H54 (cell line): ENCODE results near the gene CUTA.
"Not testable (repeated sequence)": the region's sequence is repeated elsewhere in the genome, so short reads cannot be mapped to it uniquely, and the experiment has no call there.

Source experiments
- DNase-seq: peaks from one replicate; pipeline ENCODE4 v3.0.0; 2011; ENCODE audit warnings: low spot score, mixed read lengths; ENCODE audit not compliant: insufficient read length
- FAIRE-seq: peaks from 3 replicates; lab custom pipeline; 2011; peaks lifted over from hg19 to GRCh38; lab: Jason Lieb, UNC
- POLR2A ChIP-seq: IDR thresholded peaks from 2 replicates; pipeline ENCODE4 v1.6.1; 2011; ENCODE audit warnings: low read depth, mild to moderate bottlenecking, low read length

Gene CUTA

GRCh38 chr6:33411632-33412005 lies 6.3 kb downstream of the CUTA start:
- FAIRE-seq, result no peak
- DNase-seq, result no peak
- TF ChIP-seq POLR2A, result no peak

- TF ChIP-seq POLR2A, result peak; percentile 57
- FAIRE-seq (no peak), DNase-seq (no peak)
Measured at GRCh38 chr6:33410711-33411631, 6.9 kb downstream of the CUTA start, which contains the start of gene PHF1. PHF1 (plus strand) TSS chr6:33411014; CDS start chr6:33412264, 1,250 bp downstream.

GRCh38 chr6:33410050-33410710 lies 7.7 kb downstream of the CUTA start:
- DNase-seq (peak; percentile 93), FAIRE-seq (no peak)
- TF ChIP-seq POLR2A, result peak; percentile 40

GRCh38 chr6:33407132-33407718 lies 10.7 kb downstream of the CUTA start:
- FAIRE-seq (no peak), DNase-seq (no peak)
- TF ChIP-seq POLR2A, result no peak

- FAIRE-seq, result no peak
- no peak for TF ChIP-seq POLR2A
- DNase-seq, result no peak
Measured at GRCh38 chr6:33406126-33406525, 11.8 kb downstream of the CUTA start.

- FAIRE-seq (no peak), DNase-seq (no peak)
- TF ChIP-seq POLR2A, result no peak
Measured at GRCh38 chr6:33405386-33405940, 12.4 kb downstream of the CUTA start.

GRCh38 chr6:33404884-33405283 lies 13.0 kb downstream of the CUTA start:
- FAIRE-seq (no peak), DNase-seq (no peak)
- TF ChIP-seq POLR2A, result no peak

GRCh38 chr6:33399881-33400280 lies 18.0 kb downstream of the CUTA start:
- not testable (repeated sequence) for FAIRE-seq, DNase-seq

- not testable (repeated sequence) for DNase-seq, FAIRE-seq
Measured at GRCh38 chr6:33398601-33399000, 19.3 kb downstream of the CUTA start.

GRCh38 chr6:33397541-33397940 lies 20.4 kb downstream of the CUTA start:
- FAIRE-seq, result no peak
- TF ChIP-seq POLR2A, result no peak
- DNase-seq, result no peak

GRCh38 chr6:33392979-33393378 lies 24.9 kb downstream of the CUTA start:
- no peak for DNase-seq
- TF ChIP-seq POLR2A, result no peak
- FAIRE-seq, result no peak

- FAIRE-seq (no peak), DNase-seq (no peak)
- TF ChIP-seq POLR2A, result no peak
Measured at GRCh38 chr6:33392595-33392948, 25.3 kb downstream of the CUTA start.

- no peak for DNase-seq
- TF ChIP-seq POLR2A, result no peak
- no peak for FAIRE-seq
Measured at GRCh38 chr6:33391922-33392594, 25.8 kb downstream of the CUTA start.
